IMR-90 (cell line): ENCODE measurements around the gene NR1D2. TPM values are rescaled to one million over a fixed set of nuclear protein-coding genes. Genes with fewer than 3 reads are reported as not detected.

Experiments
- ATAC-seq: fragments of 200-7000 bp; cut with Tn5 transposase; 2 replicates; pipeline ENCODE4 v1.9.1; 2020; ENCODE audit warnings: low read depth, mild to moderate bottlenecking, moderate library complexity
- BruUV-seq: library from RNA; stranded (reverse); fragments of 400-500 nt; replicated peaks from 2 replicates; lab custom pipeline; 2021; lab: Mats Ljungman, UMichigan
- CTCF ChIA-PET: fragments of 300-600 bp; formaldehyde crosslinking; extraction: SDS; loops from one replicate; lab custom pipeline; 2021; ENCODE audit warnings: antibody characterized with exemption; lab: Yijun Ruan, JAX
- POLR2A ChIA-PET: fragments of 300-600 bp; sonication (Branson Sonifier 250); formaldehyde crosslinking; loops from one replicate; lab custom pipeline; 2022; ENCODE audit warnings: antibody characterized with exemption; ENCODE audit not compliant: unreplicated experiment; lab: Charles Lee
- DNase-seq: peaks from one replicate; pipeline ENCODE4 v3.0.0; 2013
- H2AFZ ChIP-seq: replicated peaks from 2 replicates; pipeline ENCODE3; 2013; ENCODE audit warnings: low read length, mild to moderate bottlenecking; ENCODE audit not compliant: poor library complexity
- H2AK5ac ChIP-seq: 2 replicates; pipeline ENCODE4 v1.6.1; 2013; ENCODE audit warnings: low read depth, low read length, inconsistent platforms
- H2AK9ac ChIP-seq: replicated peaks from 2 replicates; pipeline ENCODE3; 2013; ENCODE audit warnings: mild to moderate bottlenecking, low read depth, low read length, moderate library complexity; ENCODE audit not compliant: poor library complexity
- H2BK120ac ChIP-seq: 2 replicates; pipeline ENCODE4 v1.6.1; 2013; ENCODE audit warnings: low read depth, low read length, inconsistent platforms
- H2BK15ac ChIP-seq: 3 replicates; pipeline ENCODE4 v1.6.1; 2013; ENCODE audit warnings: low read depth, low read length, inconsistent platforms
- H2BK20ac ChIP-seq: 2 replicates; pipeline ENCODE4 v1.6.1; 2013; ENCODE audit warnings: low read depth, mild to moderate bottlenecking, inconsistent platforms, low read length, moderate library complexity
- H2BK5ac ChIP-seq: 2 replicates; pipeline ENCODE4 v1.6.1; 2013; ENCODE audit warnings: mild to moderate bottlenecking, low read depth, low read length, inconsistent platforms; ENCODE audit not compliant: poor library complexity, severe bottlenecking
- H3K14ac ChIP-seq: replicated peaks from 2 replicates; pipeline ENCODE4 v1.6.1; 2013; ENCODE audit warnings: low read depth, low read length, inconsistent platforms
- H3K18ac ChIP-seq: 2 replicates; pipeline ENCODE4 v1.6.1; 2013; ENCODE audit warnings: low read depth, low read length, control low read depth
- H3K23ac ChIP-seq: 2 replicates; pipeline ENCODE4 v1.6.1; 2013; ENCODE audit warnings: low read depth, low read length, inconsistent platforms
- H3K27ac ChIP-seq: 2 replicates; pipeline ENCODE4 v1.5.1; 2013; ENCODE audit warnings: mild to moderate bottlenecking, control low read depth, low read length; ENCODE audit not compliant: insufficient read depth
- H3K27me3 ChIP-seq: 2 replicates; pipeline ENCODE4 v1.6.1; 2013; ENCODE audit warnings: low read length; ENCODE audit not compliant: control insufficient read depth, insufficient read depth
- H3K36me3 ChIP-seq: 2 replicates; pipeline ENCODE4 v1.6.1; 2013; ENCODE audit warnings: low read length, mixed read lengths; ENCODE audit not compliant: control insufficient read depth, insufficient read depth
- H3K4ac ChIP-seq: 2 replicates; pipeline ENCODE4 v1.6.1; 2013; ENCODE audit warnings: low read depth, low read length, inconsistent platforms
- H3K4me1 ChIP-seq: 2 replicates; pipeline ENCODE4 v1.6.1; 2013; ENCODE audit warnings: low read length, mixed read lengths; ENCODE audit not compliant: control insufficient read depth, insufficient read depth
- H3K4me2 ChIP-seq: 2 replicates; pipeline ENCODE4 v1.6.1; 2013; ENCODE audit warnings: low read depth, mild to moderate bottlenecking, control low read depth, low read length, moderate library complexity
- H3K4me3 ChIP-seq: 2 replicates; pipeline ENCODE4 v1.5.1; 2013; ENCODE audit warnings: low read depth, mild to moderate bottlenecking, control low read depth, low read length, moderate library complexity; ENCODE audit not compliant: insufficient read depth
- H3K56ac ChIP-seq: 2 replicates; pipeline ENCODE4 v1.6.1; 2013; ENCODE audit warnings: low read length, inconsistent platforms; ENCODE audit not compliant: insufficient read depth; ENCODE audit errors: extremely low read depth
- H3K79me1 ChIP-seq, 2 experiments: 2 replicates each; pipeline ENCODE4 v1.6.1; 2013; ENCODE audit warnings: low read length in 2 of 2, inconsistent platforms in 1 of 2, low read depth in 1 of 2
- H3K9ac ChIP-seq: 2 replicates; pipeline ENCODE4 v1.6.1; 2013; ENCODE audit warnings: low read depth, low read length, control low read depth
- H3K9me1 ChIP-seq: 2 replicates; pipeline ENCODE4 v1.6.1; 2013; ENCODE audit warnings: low read length, inconsistent platforms; ENCODE audit not compliant: insufficient read depth
- H3K9me3 ChIP-seq: 2 replicates; pipeline ENCODE4 v1.6.1; 2013; ENCODE audit warnings: low read length; ENCODE audit not compliant: control insufficient read depth, insufficient read depth
- H4K20me1 ChIP-seq: 2 replicates; pipeline ENCODE4 v1.6.1; 2013; ENCODE audit warnings: low read length, inconsistent platforms; ENCODE audit not compliant: insufficient read depth
- H4K5ac ChIP-seq: 2 replicates; pipeline ENCODE4 v1.6.1; 2013; ENCODE audit warnings: mild to moderate bottlenecking, low read depth, low read length, control low read depth
- H4K8ac ChIP-seq, 2 experiments: 2 replicates each; pipeline ENCODE4 v1.6.1; 2013; ENCODE audit warnings: low read depth in 2 of 2, low read length in 2 of 2, control low read depth in 1 of 2, inconsistent platforms in 1 of 2
- H4K91ac ChIP-seq: 2 replicates; pipeline ENCODE4 v1.6.1; 2013; ENCODE audit warnings: low read depth, low read length, inconsistent platforms; ENCODE audit not compliant: insufficient read depth
- CHD1 ChIP-seq: IDR thresholded peaks from 2 replicates; pipeline ENCODE4 v1.6.1; 2012; ENCODE audit warnings: low read depth, low read length, improper control_type of control experiment
- MAZ ChIP-seq: IDR thresholded peaks from 2 replicates; pipeline ENCODE4 v1.6.1; 2012; ENCODE audit warnings: low read depth, mild to moderate bottlenecking, low read length, improper control_type of control experiment, moderate library complexity, borderline replicate concordance
- RFX5 ChIP-seq: IDR thresholded peaks from 2 replicates; pipeline ENCODE4 v1.8.0; 2012; ENCODE audit warnings: low read depth, mild to moderate bottlenecking, low read length, moderate library complexity
- dilution Hi-C: fragments of 300-500 bp; cut with HindIII; formaldehyde crosslinking; loops from one replicate; pipeline ENCODE4 v1.14.3; 2018; ENCODE audit warnings: low sequenced_read_pairs; ENCODE audit not compliant: unreplicated experiment
- in situ Hi-C: fragments of 300-500 bp; cut with MboI; formaldehyde crosslinking; loops from 3 replicates; pipeline ENCODE4 v1.14.3; 2019; ENCODE audit warnings: low sequenced_read_pairs, inconsistent platforms, mixed read lengths
- intact Hi-C: fragments of 100-400 bp; cut with micrococcal nuclease; formaldehyde crosslinking; loops from 2 replicates; pipeline ENCODE4 v1.10.0; 2022
- polyA plus RNA-seq, 3 experiments: library from polyadenylated mRNA; depleted of rRNA; stranded (reverse); fragments of >200 nt; gene quantifications; 2 replicates each; pipeline ENCODE4 v1.2.3, GENCODE V29; 2012; ENCODE audit warnings: low replicate concordance in 1 of 3
- total RNA-seq: library from RNA; depleted of rRNA; stranded (reverse); fragments of >200 nt; gene quantifications from 2 replicates; pipeline ENCODE4 v1.2.3, GENCODE V29; 2012

NR1D2 gene
- total and polyA plus RNA-seq, 2 of the 4 experiments (the other 2 are of a cell fraction) = 8.1 to 41.0 TPM

- no peak overlapping the region for H3K27ac ChIP-seq
- H3K18ac ChIP-seq = no peak overlapping the region
- TF ChIP-seq MAZ (no peak), CHD1 (no peak), RFX5 (no peak)
- no peak overlapping the region for H2BK20ac ChIP-seq
- CTCF ChIA-PET = no interaction called here
- in situ Hi-C loops (no loop called here), dilution Hi-C loops (no loop called here), intact Hi-C loops (loop anchor here (10.0 kb wide), 1 partner anchor 665 kb away; no protein-coding TSS in a partner anchor)
- H4K8ac ChIP-seq = no peak overlapping the region
- no peak overlapping the region for H3K56ac ChIP-seq
- H3K4ac ChIP-seq = no peak overlapping the region
- DNase-seq (no peak), ATAC-seq (no peak)
- H3K9ac ChIP-seq = no peak overlapping the region
- no peak overlapping the region for H2BK120ac ChIP-seq
- no TSS peak for BruUV-seq
- H2AFZ ChIP-seq = no peak overlapping the region
- peak overlapping the region; percentile 84; the same call in 1 of the 2 replicates for H3K4me2 ChIP-seq
- POLR2A ChIA-PET = no interaction called here
- H2AK9ac ChIP-seq = no peak overlapping the region
- 0 out of 2 replicates have a peak overlapping the region, but pooled peaks have one; percentile 11 for H3K14ac ChIP-seq
- H3K79me1 ChIP-seq = peaks cover 29 to 76% of the 10 kb centered on the region in 2 experiments
- H3K27me3 ChIP-seq = no peaks in the 10 kb centered on the region
- peaks cover 3% of the 10 kb centered on the region; the same call in 1 of the 2 replicates for H3K9me1 ChIP-seq
- H3K9me3 ChIP-seq = no peaks in the 10 kb centered on the region
- no peaks in the 10 kb centered on the region; the same call in 1 of the 2 replicates for H3K36me3 ChIP-seq
- H4K5ac ChIP-seq = no peak overlapping the region
- H3K23ac ChIP-seq = no peak overlapping the region
- no peak overlapping the region; the same call in 2 of the 3 replicates for H2BK15ac ChIP-seq
- no peak overlapping the region for H4K91ac ChIP-seq
- H2BK5ac ChIP-seq = no peak overlapping the region
- H4K20me1 ChIP-seq = peaks cover 76% of the 10 kb centered on the region
- H3K4me3 ChIP-seq = no peak overlapping the region
- peaks cover 11% of the 10 kb centered on the region for H3K4me1 ChIP-seq
- no peak overlapping the region for H2AK5ac ChIP-seq
These were observed 4.7 kb downstream of the NR1D2 start for GRCh38 chr3:23949784-23950183.
